ENCODE data around the gene ZNF438.
"Not testable (repeated sequence)": the region's sequence is repeated elsewhere in the genome, so short reads cannot be mapped to it uniquely, and the experiment has no call there.

The ZNF438 gene

GRCh38 chr10:30931094-30931493 is 100.6 kb downstream of the ZNF438 start:
- no peak for FAIRE-seq

DNA sequence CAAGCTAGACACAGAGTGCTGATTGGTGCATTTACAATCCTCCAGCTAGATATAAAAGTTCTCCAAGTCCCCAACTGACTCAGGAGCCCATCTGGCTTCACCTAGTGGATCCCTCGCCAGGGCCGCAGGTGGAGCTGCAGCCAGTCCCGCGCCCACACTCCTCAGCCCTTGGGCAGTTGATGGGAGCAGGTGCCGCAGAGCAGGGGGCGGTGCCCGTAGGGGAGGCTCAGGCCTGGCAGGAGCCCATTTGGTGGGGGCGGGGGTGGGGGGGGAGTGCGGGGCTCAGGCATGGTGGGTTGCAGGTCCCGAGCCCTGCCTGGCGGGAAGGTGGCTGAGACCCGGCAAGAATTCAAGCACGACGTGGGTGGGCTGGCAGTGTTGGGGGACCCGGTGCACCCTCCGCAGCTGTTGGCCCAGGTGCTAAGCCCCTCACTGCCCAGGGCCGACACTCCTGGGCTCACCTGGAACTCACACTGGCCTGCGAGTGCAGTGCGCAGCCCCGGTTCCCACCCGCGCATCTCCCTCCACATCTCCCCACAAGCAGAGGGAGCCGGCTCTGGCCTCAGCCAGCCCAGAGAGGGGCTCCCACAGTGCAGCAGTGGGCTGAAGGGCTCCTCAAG is 101.7 kb downstream of the ZNF438 start:
- no peak for FAIRE-seq

- not testable (repeated sequence) for FAIRE-seq
These were observed 102.3 kb downstream of the ZNF438 start for GRCh38 chr10:30929311-30929729.

GRCh38 chr10:30928742-30929141 is 102.9 kb downstream of the ZNF438 start:
- FAIRE-seq, result no peak

GRCh38 chr10:30918651-30919050 is 113.0 kb downstream of the ZNF438 start:
- FAIRE-seq, result no peak

DNA sequence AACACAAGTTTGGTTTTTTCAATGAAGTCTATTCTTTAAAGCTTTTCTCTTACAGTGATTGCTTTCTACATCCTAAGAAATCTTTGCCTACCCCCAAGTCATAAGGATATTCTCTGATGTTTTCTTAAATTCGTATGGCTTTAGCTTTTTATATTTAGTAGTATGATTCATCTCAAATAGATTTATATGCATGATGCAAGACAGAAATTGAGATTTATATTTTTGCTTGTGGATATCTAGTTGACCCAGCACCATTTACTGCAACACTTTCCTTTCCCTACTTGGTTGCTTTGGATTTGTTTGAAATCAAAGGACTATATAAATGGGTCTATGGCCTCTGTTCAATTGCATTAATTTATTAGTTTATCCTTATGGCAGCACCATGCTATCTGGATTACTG is 113.9 kb downstream of the ZNF438 start:
- no peak for FAIRE-seq

DNA sequence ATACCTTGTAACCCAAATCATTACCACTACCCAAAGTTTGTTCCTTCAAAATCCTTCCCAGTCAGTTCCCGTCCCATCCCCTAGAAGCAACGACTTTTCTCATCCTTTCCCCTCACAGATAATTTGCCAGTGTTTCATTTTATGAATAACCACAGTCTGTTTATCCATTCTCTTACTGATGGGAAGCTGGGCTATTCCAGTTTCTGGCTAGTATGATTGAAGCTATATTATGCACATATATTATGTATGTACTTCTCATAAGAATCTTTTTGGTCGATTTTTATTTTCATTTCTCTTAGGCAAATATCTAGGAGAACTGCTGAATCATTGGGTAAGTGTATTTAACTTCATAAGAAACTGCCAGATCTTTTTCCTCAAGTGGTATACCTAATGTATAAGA is 114.6 kb downstream of the ZNF438 start:
- no peak for FAIRE-seq

DNA sequence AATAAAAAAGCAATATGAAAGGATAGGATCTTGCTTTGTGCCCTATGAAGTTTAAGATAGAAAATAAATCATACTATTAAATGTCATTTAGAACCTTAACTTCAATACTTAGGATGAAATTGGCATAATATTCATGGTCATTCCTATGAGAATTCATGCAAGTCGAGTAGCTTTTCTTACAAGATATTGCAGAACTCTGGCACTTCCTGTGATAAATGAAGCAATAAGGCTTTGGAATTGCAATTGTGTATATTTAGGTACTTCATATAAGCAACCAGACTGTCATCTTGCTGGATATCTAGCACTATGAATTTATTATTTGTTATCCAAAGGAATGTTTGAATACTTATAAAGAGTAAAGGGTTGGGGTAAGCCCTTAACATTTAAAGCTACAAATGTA is 116.5 kb downstream of the ZNF438 start:
- no peak for FAIRE-seq

- no peak for FAIRE-seq
These were observed 120.3 kb downstream of the ZNF438 start for GRCh38 chr10:30911303-30911863.

GRCh38 chr10:30903397-30904138 is 128.1 kb downstream of the ZNF438 start:
- FAIRE-seq, result no peak

DNA sequence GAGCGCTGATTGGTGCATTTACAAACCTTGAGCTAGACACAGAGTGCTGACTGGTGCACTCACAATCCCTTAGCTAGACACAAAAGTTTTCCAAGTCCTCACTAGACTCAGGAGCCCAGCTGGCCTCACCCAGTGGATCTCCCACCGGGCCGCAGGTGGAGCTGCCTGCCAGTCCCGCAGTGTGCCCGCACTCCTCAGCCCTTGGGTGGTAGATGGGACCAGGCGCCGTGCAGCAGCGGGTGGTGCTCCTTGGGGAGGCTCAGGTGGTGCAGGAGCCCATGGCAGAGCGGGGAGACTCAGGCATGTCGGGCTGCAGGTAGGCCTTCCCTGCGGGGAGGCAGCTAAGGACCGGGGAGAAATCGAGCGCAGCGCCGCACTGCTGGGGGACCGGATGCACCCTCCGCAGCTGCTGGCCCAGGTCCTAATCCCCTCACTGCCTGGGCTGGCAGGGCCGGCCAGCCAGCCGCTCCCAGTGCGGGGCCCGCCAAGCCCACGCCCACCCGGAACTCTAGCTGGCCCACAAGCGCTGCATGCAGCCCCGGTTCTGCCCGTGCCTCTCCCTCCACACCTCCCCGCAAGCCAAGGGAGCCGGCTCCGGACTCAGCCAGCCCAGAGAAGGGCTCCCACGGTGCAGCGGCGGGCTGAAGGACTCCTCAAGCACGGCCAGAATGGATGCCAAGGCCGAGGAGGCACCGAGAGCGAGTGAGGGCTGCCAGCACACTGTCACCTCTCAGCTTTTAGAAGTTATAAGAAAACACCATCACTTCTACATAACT is 128.9 kb downstream of the ZNF438 start:
- FAIRE-seq, result no peak

DNA sequence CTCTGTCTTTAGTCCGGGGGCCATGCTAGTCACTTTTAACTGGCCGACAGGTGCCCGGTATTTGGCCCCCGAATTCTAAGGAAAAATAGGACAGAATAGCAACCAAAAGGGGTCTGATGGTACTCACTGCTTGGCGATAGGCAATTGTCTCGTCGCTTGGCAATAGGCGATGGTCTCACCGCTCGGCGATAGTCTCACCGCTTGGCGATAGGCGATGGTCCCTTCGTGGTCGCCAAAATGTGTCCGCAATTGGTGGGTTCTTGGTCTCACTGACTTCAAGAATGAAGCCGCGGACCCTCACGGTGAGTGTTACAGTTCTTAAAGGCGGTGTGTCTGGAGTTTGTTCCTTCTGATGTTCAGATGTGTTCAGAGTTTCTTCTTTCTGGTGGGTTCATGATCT is 130.2 kb downstream of the ZNF438 start:
- FAIRE-seq, result not testable (repeated sequence)

DNA sequence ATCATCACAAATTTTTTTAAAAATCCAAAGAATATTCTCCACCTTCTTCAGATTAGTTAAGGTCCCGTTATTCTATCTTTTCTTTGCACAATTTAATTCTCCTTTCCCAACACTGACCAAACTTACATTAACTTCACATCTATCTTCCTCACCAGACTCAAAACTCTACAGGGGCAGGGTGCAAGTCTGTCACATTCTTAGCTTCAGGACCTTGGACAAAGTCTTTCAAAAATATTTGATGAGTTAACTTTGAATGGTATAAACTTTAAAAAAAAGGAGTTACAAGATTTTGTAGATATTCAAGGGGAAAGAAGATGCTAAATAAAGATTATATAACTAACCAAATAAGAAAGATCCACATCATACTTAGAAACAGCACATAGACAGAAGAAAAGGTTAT is 132.7 kb downstream of the ZNF438 start:
- FAIRE-seq, result no peak

DNA sequence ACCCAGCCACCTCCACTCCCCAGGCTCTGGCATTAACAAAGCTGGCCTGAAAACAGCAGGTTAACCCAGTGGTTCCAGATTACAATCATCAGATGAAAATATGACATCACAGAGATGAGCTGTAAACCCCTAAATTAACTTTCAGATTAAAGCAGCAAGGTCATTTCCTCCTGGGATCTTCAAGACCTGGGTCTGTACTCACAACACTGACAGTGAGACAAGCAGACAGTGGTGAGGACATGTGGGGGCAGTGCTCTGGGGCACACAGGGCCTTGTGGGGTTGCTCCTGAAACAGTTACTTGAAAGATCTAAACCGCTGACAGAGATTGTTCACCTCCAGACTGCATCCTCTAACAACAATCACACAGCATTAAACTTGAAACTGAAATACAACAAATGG is 134.1 kb downstream of the ZNF438 start:
- FAIRE-seq, result no peak

DNA sequence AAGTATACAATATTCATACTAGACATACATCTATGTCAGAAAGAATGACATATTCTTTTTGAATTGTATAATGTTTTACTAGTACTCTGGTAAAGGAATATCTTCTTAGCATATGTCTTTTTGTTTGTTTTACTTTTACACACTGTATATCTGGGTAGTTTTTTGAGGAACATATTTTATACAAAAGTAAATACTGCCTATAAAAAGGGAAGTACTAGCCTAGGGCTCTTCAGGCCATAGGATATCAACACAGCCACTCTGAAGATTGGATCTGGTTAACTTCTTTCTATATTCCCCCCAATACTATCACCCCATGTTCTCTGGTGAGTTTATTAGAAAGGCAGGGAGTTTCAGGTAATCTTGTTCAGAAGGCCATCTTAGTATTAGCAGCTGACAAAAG is 134.6 kb downstream of the ZNF438 start:
- no peak for FAIRE-seq

- no peak for FAIRE-seq
These were observed 137.4 kb downstream of the ZNF438 start for GRCh38 chr10:30894221-30894620.

DNA sequence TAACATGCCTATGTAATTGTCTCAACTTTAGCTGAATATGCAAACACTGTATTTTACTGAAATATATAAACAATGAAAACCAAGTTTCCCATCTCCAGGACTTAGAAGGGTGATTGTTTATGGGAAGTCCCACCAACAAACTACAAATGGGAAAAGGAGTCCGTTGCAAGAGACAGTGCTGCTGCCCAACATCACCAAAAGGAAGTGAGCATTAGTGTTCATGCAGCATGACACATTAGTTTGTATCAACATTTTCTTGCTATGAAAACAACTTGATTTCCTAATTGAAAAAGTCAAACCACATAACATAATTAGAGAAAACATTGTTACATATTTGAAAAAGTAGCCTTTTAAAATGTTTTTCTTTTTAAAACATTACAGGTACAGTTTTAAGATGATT is 138.5 kb downstream of the ZNF438 start:
- no peak for FAIRE-seq

DNA sequence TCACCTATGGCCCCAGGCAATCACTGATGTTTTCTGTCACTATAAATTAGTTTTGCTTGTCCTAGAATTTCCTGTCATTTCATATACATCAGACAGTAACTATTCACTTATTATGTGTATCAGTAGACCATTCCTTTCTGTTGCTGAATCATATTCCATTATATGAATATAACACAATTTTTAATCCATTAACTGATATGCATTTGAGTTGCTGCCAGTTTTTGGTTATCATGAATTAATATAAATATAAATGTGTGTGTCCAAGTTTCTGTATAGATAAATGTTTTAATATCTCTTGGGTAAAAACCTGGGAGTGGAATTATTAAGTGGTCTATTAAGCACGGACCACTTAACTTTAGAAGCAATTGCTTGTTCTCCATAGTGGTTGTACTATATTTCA is 143.8 kb downstream of the ZNF438 start:
- no peak for FAIRE-seq

- FAIRE-seq, result no peak
These were observed 146.2 kb downstream of the ZNF438 start for GRCh38 chr10:30885423-30885822.

- FAIRE-seq, result no peak
These were observed 147.9 kb downstream of the ZNF438 start for GRCh38 chr10:30883751-30884150.

- no peak for FAIRE-seq
These were observed 148.5 kb downstream of the ZNF438 start for GRCh38 chr10:30883116-30883515.

DNA sequence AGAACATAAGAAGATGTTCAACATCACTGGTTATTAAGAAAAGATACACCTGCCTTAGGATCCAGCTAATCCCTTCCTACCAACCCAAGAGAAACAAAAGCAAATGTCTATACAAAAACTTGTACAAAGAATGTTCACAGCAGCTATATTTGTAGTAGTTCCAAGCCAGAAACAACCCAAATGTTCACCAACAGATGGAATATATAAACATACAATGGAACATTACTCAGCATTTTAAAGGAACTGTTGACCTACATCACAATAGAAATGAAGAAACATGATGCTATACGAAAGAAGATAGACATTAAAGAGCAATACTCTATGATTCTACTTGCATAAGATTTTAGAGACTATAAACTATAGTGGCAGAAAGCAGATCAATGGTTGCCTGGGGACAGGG is 149.4 kb downstream of the ZNF438 start:
- no peak for FAIRE-seq

DNA sequence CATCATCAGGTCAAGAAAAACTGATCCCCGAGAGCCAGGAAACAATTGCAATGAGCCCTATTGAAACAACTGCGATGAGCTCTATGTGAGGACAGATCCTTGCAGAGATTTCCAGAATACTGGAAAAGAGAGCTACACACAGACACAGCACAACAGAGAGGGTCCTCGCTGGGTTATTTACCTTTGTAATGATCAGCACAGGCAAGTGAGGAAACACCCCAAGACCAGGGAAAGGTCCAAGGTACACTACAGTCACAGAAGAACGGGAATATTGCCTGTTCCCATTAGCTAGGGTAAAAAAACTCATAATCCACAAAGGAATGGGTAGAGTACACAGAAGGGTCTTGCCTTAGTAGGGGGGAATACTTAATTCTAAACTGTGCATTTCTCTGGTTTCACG is 152.7 kb downstream of the ZNF438 start:
- FAIRE-seq, result no peak

- no peak for FAIRE-seq
These were observed 154.6 kb downstream of the ZNF438 start for GRCh38 chr10:30877111-30877510.

Data from TTC549 (cell line).